ENCODE results near the gene FIZ1. TPM values are rescaled to one million over a fixed set of nuclear protein-coding genes. Genes with fewer than 3 reads are reported as not detected.

FIZ1 gene
- total RNA-seq, 2 donors from 2014 or later, result 9.2 to 10.7 TPM

DNA sequence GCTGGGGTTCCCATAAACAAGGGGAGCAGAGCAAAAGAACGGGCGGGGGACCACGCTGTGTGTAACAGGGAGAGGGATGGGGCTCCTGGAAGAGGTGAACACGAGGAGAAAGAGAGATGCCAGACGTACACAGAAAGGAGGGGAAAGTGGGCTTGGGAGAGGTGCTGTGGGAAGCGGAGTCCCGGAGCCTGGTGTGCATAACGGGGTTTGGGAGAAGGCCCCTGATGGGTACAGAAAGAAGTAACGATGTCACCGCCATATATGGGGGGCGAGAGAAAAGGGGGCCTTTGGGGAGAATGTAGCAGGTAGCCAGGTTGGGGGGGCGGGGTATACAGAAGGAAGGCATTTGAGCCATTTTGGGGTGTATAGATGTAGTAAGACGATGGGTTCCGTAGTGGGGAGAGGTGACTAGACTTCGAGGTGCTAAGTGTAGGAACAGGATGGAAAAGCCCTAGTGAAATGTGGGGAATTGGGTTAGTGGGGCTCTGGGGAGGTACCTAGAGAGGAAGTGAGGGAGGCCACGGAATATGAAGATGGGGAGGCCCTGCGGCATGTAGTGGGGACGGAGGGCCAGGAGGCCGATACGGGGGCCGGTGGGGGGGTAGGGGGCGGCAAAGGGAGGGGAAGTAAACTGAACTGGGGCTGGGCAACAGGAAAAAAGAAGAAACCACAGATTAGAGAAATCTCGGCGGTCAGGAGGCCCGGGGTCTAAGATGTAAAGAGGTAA is 42.3 kb upstream of the FIZ1 start:
- peaks cover 50% of the 10 kb centered on the region for H3K4me1 Mint-ChIP-seq
- DNase-seq (no peak), ATAC-seq (peak; percentile 4)
- H3K9me3 ChIP-seq (ENCODE audit: control insufficient read depth, low read length, poor library complexity, severe bottlenecking), result no peaks in the 10 kb centered on the region
- H3K27ac Mint-ChIP-seq, result peak overlapping the region; percentile 93
- H3K4me3 Mint-ChIP-seq, result peak overlapping the region; percentile 98
- H3K36me3 Mint-ChIP-seq (ENCODE audit: low read depth), result no peaks in the 10 kb centered on the region
- H3K27me3 Mint-ChIP-seq, result no peaks in the 10 kb centered on the region

DNA sequence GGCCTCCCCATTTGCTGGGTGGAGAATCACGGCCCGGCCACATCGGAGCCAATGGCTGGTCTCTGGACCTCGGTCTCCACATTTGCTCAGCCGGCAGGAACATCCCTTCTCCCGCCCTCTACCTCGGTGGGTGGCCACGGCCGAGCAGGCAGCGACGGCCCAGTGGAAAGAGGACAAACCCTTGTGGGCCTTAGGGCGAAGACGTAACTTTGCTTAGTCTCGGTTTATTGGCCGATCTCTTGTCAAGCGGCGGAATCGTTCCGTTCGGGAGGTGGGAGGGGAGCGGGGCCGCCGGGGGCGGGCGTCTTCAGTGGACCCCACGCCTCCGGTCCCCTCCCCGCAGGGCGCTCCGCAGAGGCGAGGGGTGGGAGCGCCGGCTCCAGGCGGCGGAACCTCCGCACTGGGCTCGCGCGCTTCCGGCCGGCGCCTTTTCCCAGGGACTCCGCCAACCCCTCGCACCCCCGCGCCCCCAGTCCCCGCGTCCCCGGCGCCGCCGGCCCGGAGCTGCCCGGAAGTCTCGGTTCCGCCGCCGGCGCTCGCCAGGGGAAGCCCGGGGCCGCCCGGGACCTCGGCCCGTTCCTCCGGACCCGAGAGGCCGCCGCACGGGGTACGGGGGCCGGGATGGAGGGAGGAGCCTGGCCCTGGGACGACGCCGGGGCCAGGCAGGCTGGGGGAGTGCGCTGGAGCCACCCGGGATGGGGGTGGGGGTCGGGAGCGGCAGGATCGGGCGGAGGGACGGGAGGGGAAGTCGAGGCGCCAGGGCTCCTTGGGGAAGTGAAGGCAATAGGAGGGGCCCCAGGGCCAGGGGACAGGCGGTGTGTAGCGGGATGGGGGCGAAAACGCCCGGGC is 41.5 kb upstream of the FIZ1 start, which contains the start of gene ZNF580:
Gene ZNF580, plus strand, starts transcription at position 426 of the 849 bp plus-strand sequence. CDS start 1,507 bp downstream, outside the sequence.
- peaks cover 58% of the 10 kb centered on the region for H3K4me1 Mint-ChIP-seq
- peak within 1 kb of the TSS; percentile 98 for H3K4me3 Mint-ChIP-seq
- H3K27ac Mint-ChIP-seq, result peak within 1 kb of the TSS; percentile 93
- DNase-seq, result peak in 2 of 3 donors; percentile 32 to 50
- H3K36me3 Mint-ChIP-seq (ENCODE audit: low read depth), result peaks cover 7% of the 10 kb centered on the region
- ATAC-seq, result peak; percentile 20
- H3K9me3 ChIP-seq (ENCODE audit: control insufficient read depth, low read length, poor library complexity, severe bottlenecking), result no peaks in the 10 kb centered on the region
- H3K27me3 Mint-ChIP-seq, result no peaks in the 10 kb centered on the region

DNA sequence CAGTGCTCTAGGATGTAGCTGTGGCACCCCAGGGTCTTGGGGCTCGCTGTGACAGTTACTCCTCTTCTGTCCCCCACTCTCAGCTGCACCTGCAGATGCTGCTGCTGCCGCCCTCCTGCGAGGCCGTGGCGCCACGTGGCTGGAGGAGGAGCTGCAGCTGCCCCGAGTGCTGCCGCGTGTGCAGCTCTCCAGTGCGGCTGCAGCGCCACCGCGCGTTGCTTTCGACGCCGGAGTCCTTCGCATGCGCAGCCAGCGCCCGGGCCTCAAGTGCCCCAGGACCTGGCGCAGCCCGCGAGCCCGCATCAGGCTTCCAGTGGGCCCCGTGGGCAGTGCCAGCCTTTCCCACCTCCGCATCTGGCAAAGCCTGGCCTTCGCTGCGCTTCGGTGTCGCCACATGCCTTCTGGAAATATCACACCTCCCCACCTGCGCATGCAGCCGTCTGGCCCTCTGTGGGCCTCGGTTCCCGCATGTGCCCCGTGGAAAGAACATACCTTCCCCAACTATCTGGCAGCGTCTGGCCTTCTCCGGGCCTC is 40.8 kb upstream of the FIZ1 start:
- H3K27me3 Mint-ChIP-seq, result no peaks in the 10 kb centered on the region
- H3K36me3 Mint-ChIP-seq (ENCODE audit: low read depth), result peaks cover 10% of the 10 kb centered on the region
- ATAC-seq, result peak; percentile 57
- H3K9me3 ChIP-seq (ENCODE audit: control insufficient read depth, low read length, poor library complexity, severe bottlenecking), result no peaks in the 10 kb centered on the region
- peak overlapping the region; percentile 98 for H3K4me3 Mint-ChIP-seq
- DNase-seq, result peak; percentile 64 to 66 (median 65)
- H3K4me1 Mint-ChIP-seq, result peaks cover 61% of the 10 kb centered on the region
- H3K27ac Mint-ChIP-seq, result peak overlapping the region; percentile 84

DNA sequence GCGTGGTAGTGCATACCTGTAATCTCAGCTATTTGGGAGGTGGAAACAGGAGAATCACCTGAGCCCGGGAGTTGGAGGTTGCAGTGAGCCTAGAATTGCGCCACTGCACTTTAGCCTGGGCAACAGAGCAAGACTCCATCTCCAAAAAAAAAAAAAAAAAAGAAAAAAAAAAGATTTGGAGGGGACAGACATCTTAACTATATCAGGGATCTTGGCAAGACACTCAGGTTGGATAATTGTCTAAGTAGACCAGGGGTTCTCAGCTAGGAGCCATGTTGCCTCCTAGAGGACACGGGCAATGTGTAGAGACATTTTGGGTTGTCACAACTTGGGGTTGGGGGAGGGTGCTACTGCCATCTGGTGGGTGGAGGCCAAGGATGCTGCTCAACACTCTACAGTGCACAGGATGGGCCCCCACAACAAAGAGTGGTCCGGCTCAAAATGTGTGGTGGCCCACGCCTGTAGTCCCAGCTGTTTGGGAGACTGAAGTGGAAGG is 39.6 kb upstream of the FIZ1 start:
- peak; percentile 32 for ATAC-seq
- peaks cover 15% of the 10 kb centered on the region for H3K36me3 Mint-ChIP-seq (ENCODE audit: low read depth)
- no peaks in the 10 kb centered on the region for H3K27me3 Mint-ChIP-seq

DNA sequence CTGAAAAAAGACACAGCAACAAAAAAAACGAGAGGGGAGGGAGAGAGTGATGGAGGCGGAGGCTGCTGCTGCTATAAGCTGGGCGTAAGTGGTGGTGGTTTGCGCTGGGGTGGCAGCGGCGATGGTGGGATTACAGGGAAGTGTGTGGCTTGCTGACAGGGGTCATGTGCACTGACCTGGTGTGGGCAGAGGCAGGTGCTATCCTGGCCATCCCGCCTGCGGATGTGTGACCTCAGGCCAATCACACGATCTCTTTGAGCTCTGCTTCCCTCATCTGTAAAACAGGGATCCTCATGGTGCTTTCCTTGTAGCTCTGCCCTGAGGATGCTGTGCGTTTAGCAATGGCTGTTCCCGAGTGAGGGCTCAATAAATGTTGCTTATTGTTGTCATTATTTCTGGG is 38.2 kb upstream of the FIZ1 start:
- peak overlapping the region; percentile 100 for H3K27ac Mint-ChIP-seq
- ATAC-seq (no peak), DNase-seq (no peak)
- H3K9me3 ChIP-seq (ENCODE audit: control insufficient read depth, low read length, poor library complexity, severe bottlenecking), result no peaks in the 10 kb centered on the region
- peak overlapping the region; percentile 70 for H3K4me3 Mint-ChIP-seq
- H3K27me3 Mint-ChIP-seq, result no peaks in the 10 kb centered on the region
- peaks cover 54% of the 10 kb centered on the region for H3K4me1 Mint-ChIP-seq
- peaks cover 15% of the 10 kb centered on the region for H3K36me3 Mint-ChIP-seq (ENCODE audit: low read depth)

More for the DNA sequence above, 39.6 kb upstream of the FIZ1 start:
- peak overlapping the region; percentile 100 for H3K27ac Mint-ChIP-seq
- peaks cover 60% of the 10 kb centered on the region for H3K4me1 Mint-ChIP-seq
- peak in 2 of 3 donors; percentile 43 to 53 for DNase-seq
- no peaks in the 10 kb centered on the region for H3K9me3 ChIP-seq (ENCODE audit: control insufficient read depth, low read length, poor library complexity, severe bottlenecking)
- H3K4me3 Mint-ChIP-seq, result peak overlapping the region; percentile 34

GRCh38 chr19:55636723-55637122 is 37.4 kb upstream of the FIZ1 start:
- peak overlapping the region; percentile 100 for H3K4me3 Mint-ChIP-seq
- ATAC-seq (no peak), DNase-seq (no peak)
- peaks cover 15% of the 10 kb centered on the region for H3K36me3 Mint-ChIP-seq (ENCODE audit: low read depth)
- H3K27me3 Mint-ChIP-seq, result no peaks in the 10 kb centered on the region
- H3K27ac Mint-ChIP-seq, result peak overlapping the region; percentile 100
- H3K4me1 Mint-ChIP-seq, result peaks cover 55% of the 10 kb centered on the region
- H3K9me3 ChIP-seq (ENCODE audit: control insufficient read depth, low read length, poor library complexity, severe bottlenecking), result no peaks in the 10 kb centered on the region

DNA sequence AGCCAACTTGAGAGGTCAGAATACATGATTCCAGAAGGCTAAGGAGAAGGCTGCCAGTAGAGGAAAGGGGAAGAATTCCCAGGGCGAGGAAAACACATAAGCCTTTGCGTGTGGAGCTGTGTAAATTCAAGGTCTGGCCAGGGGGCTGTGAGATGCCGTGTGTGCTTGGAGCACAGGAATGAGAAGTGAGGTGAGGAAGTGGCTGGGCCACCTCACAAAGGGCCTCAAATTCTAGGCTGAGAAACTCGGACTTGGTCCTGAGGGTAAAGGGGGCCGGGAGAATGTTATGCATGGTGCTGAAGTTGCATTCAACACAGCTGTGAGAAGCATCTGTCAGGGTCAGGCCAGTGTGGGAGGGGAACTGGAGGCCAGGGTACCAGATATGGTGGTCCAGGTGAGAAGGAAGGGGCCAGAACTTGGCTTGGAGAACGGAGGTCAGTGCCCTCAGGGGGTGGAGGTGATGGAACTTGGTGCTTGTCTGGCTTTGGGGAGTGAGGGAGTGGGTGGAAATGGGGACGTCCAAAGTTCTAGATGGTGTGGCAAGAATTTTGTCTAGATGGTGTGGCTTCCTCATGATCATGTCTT is 36.6 kb upstream of the FIZ1 start:
- peaks cover 54% of the 10 kb centered on the region for H3K4me1 Mint-ChIP-seq
- no peaks in the 10 kb centered on the region for H3K27me3 Mint-ChIP-seq
- peak overlapping the region; percentile 100 for H3K4me3 Mint-ChIP-seq
- no peaks in the 10 kb centered on the region for H3K9me3 ChIP-seq (ENCODE audit: control insufficient read depth, low read length, poor library complexity, severe bottlenecking)
- H3K27ac Mint-ChIP-seq, result peak overlapping the region; percentile 100
- DNase-seq (no peak), ATAC-seq (no peak)
- H3K36me3 Mint-ChIP-seq (ENCODE audit: low read depth), result peaks cover 15% of the 10 kb centered on the region

- Mint-ChIP-seq H3K27me3 (no peaks in the 10 kb centered on the region), H3K4me1 (peaks cover 52% of the 10 kb centered on the region), H3K27ac (peak overlapping the region; percentile 100), H3K36me3 (ENCODE audit: low read depth) (peaks cover 15% of the 10 kb centered on the region), H3K4me3 (peak overlapping the region; percentile 100)
- DNase-seq (no peak), ATAC-seq (no peak)
- H3K9me3 ChIP-seq (ENCODE audit: control insufficient read depth, low read length, poor library complexity, severe bottlenecking), result no peaks in the 10 kb centered on the region
Measured at GRCh38 chr19:55635334-55635717, 36.0 kb upstream of the FIZ1 start.

DNA sequence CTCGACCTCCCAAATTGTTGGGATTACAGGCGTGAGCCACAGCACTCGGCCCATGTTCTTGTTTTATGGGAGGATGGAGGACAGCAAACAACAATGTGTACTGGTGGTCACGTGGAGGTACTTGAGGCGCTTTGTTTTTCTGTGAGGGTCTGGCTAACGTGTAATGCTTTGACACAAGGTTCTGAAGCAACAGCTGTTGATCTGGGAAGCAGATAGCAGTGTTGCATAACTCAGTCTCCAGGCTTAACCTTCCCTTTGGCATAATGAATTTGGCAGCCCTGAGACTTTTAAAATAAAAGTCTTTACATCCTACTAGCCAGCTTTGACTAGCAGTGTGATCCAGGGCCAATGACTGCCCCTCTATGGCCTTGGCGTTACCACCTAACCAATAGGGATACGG is 34.5 kb upstream of the FIZ1 start:
- ATAC-seq (no peak), DNase-seq (no peak)
- peaks cover 44% of the 10 kb centered on the region for H3K4me1 Mint-ChIP-seq
- no peaks in the 10 kb centered on the region for H3K9me3 ChIP-seq (ENCODE audit: control insufficient read depth, low read length, poor library complexity, severe bottlenecking)
- H3K27me3 Mint-ChIP-seq, result no peaks in the 10 kb centered on the region
- peak overlapping the region; percentile 100 for H3K27ac Mint-ChIP-seq
- H3K4me3 Mint-ChIP-seq, result no peak overlapping the region
- peaks cover 15% of the 10 kb centered on the region for H3K36me3 Mint-ChIP-seq (ENCODE audit: low read depth)

GRCh38 chr19:55632463-55632834 is 33.1 kb upstream of the FIZ1 start:
- H3K9me3 ChIP-seq (ENCODE audit: control insufficient read depth, low read length, poor library complexity, severe bottlenecking), result no peaks in the 10 kb centered on the region
- H3K36me3 Mint-ChIP-seq (ENCODE audit: low read depth), result peaks cover 15% of the 10 kb centered on the region
- peak overlapping the region; percentile 61 for H3K4me3 Mint-ChIP-seq
- H3K27ac Mint-ChIP-seq, result peak overlapping the region; percentile 91
- H3K4me1 Mint-ChIP-seq, result peaks cover 44% of the 10 kb centered on the region
- ATAC-seq (peak; percentile 58), DNase-seq (peak; percentile 59 to 88 (median 66))
- H3K27me3 Mint-ChIP-seq, result no peaks in the 10 kb centered on the region

GRCh38 chr19:55626350-55626749 is 27.0 kb upstream of the FIZ1 start:
- no peaks in the 10 kb centered on the region for H3K9me3 ChIP-seq (ENCODE audit: control insufficient read depth, low read length, poor library complexity, severe bottlenecking)
- ATAC-seq, result peak; percentile 73
- no peaks in the 10 kb centered on the region for H3K36me3 Mint-ChIP-seq (ENCODE audit: low read depth)
- peaks cover 26% of the 10 kb centered on the region for H3K4me1 Mint-ChIP-seq
- peak in 1 of 3 donors; percentile 48 for DNase-seq
- H3K4me3 Mint-ChIP-seq, result peak overlapping the region; percentile 69
- peak overlapping the region; percentile 94 for H3K27ac Mint-ChIP-seq
- H3K27me3 Mint-ChIP-seq, result no peaks in the 10 kb centered on the region

- Mint-ChIP-seq H3K4me1 (peaks cover 29% of the 10 kb centered on the region), H3K27ac (peak overlapping the region; percentile 94), H3K36me3 (ENCODE audit: low read depth) (no peaks in the 10 kb centered on the region), H3K4me3 (peak overlapping the region; percentile 91), H3K27me3 (no peaks in the 10 kb centered on the region)
- DNase-seq (no peak), ATAC-seq (no peak)
- H3K9me3 ChIP-seq (ENCODE audit: control insufficient read depth, low read length, poor library complexity, severe bottlenecking), result no peaks in the 10 kb centered on the region
Measured at GRCh38 chr19:55625004-55625326, 25.6 kb upstream of the FIZ1 start.
